Body of pancreas (tissue), 4 donors: ENCODE results near the gene MINDY2.

Source experiments
- POLR2A ChIP-seq, 3 donors: fragments of 450-650 bp; IDR thresholded peaks; one replicate each; pipeline ENCODE4 v1.6.1; 2016; ENCODE audit warnings: antibody characterized with exemption in 3 of 3, mild to moderate bottlenecking in 2 of 3
- TF ChIP-seq, protein P1 (sequence below), 7 experiments: fragments of 450-650 bp in 4 of 7; fragments of 200-600 bp in 3 of 7; sonication (generic) in 3 of 7; IDR thresholded peaks; one replicate each; pipeline ENCODE4 v1.5.1; 2016 to 2019; ENCODE audit warnings: antibody characterized with exemption in 7 of 7

DNA sequence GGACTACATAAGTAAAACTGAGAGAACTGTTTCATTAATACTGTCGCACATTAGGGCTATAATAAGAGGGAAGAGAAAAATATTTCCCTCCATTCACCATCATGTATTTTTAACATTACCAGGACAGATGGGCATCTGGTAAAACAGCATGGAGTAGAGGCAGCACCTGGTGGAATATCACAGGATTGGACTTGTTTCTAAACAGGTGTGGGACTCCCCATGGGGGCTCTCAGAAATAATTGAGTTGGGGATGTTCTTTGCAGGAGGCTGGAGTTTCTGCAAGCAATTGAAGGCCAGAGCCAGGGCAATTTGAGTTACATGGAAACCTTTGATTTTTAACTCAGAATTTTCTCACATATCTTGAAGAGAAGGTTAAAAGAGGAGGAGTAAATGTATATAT lies 8.4 kb upstream of the MINDY2 start:
- TF ChIP-seq, protein P1, sequence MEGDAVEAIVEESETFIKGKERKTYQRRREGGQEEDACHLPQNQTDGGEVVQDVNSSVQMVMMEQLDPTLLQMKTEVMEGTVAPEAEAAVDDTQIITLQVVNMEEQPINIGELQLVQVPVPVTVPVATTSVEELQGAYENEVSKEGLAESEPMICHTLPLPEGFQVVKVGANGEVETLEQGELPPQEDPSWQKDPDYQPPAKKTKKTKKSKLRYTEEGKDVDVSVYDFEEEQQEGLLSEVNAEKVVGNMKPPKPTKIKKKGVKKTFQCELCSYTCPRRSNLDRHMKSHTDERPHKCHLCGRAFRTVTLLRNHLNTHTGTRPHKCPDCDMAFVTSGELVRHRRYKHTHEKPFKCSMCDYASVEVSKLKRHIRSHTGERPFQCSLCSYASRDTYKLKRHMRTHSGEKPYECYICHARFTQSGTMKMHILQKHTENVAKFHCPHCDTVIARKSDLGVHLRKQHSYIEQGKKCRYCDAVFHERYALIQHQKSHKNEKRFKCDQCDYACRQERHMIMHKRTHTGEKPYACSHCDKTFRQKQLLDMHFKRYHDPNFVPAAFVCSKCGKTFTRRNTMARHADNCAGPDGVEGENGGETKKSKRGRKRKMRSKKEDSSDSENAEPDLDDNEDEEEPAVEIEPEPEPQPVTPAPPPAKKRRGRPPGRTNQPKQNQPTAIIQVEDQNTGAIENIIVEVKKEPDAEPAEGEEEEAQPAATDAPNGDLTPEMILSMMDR (IDR thresholded peaks at IDR 0.05): no peak
- TF ChIP-seq POLR2A (IDR thresholded peaks at IDR 0.05): no peak
